IMR-90 (cell line): ENCODE measurements around the gene PRKAR1B. TPM values are rescaled to one million over a fixed set of nuclear protein-coding genes. Genes with fewer than 3 reads are reported as not detected.

Experiments used
- ATAC-seq: fragments of 200-7000 bp; cut with Tn5 transposase; 2 replicates; pipeline ENCODE4 v1.9.1; 2020; ENCODE audit warnings: low read depth, mild to moderate bottlenecking, moderate library complexity
- BruUV-seq: library from RNA; stranded (reverse); fragments of 400-500 nt; replicated peaks from 2 replicates; lab custom pipeline; 2021; lab: Mats Ljungman, UMichigan
- CTCF ChIA-PET: fragments of 300-600 bp; formaldehyde crosslinking; extraction: SDS; loops from one replicate; lab custom pipeline; 2021; ENCODE audit warnings: antibody characterized with exemption; lab: Yijun Ruan, JAX
- POLR2A ChIA-PET: fragments of 300-600 bp; sonication (Branson Sonifier 250); formaldehyde crosslinking; loops from one replicate; lab custom pipeline; 2022; ENCODE audit warnings: antibody characterized with exemption; ENCODE audit not compliant: unreplicated experiment; lab: Charles Lee
- DNase-seq: peaks from one replicate; pipeline ENCODE4 v3.0.0; 2013
- H2AFZ ChIP-seq: replicated peaks from 2 replicates; pipeline ENCODE3; 2013; ENCODE audit warnings: low read length, mild to moderate bottlenecking; ENCODE audit not compliant: poor library complexity
- H2AK5ac ChIP-seq: 2 replicates; pipeline ENCODE4 v1.6.1; 2013; ENCODE audit warnings: low read depth, low read length, inconsistent platforms
- H2AK9ac ChIP-seq: replicated peaks from 2 replicates; pipeline ENCODE3; 2013; ENCODE audit warnings: mild to moderate bottlenecking, low read depth, low read length, moderate library complexity; ENCODE audit not compliant: poor library complexity
- H2BK120ac ChIP-seq: 2 replicates; pipeline ENCODE4 v1.6.1; 2013; ENCODE audit warnings: low read depth, low read length, inconsistent platforms
- H2BK15ac ChIP-seq: 3 replicates; pipeline ENCODE4 v1.6.1; 2013; ENCODE audit warnings: low read depth, low read length, inconsistent platforms
- H2BK20ac ChIP-seq: 2 replicates; pipeline ENCODE4 v1.6.1; 2013; ENCODE audit warnings: low read depth, mild to moderate bottlenecking, inconsistent platforms, low read length, moderate library complexity
- H2BK5ac ChIP-seq: 2 replicates; pipeline ENCODE4 v1.6.1; 2013; ENCODE audit warnings: mild to moderate bottlenecking, low read depth, low read length, inconsistent platforms; ENCODE audit not compliant: poor library complexity, severe bottlenecking
- H3K14ac ChIP-seq: replicated peaks from 2 replicates; pipeline ENCODE4 v1.6.1; 2013; ENCODE audit warnings: low read depth, low read length, inconsistent platforms
- H3K18ac ChIP-seq: 2 replicates; pipeline ENCODE4 v1.6.1; 2013; ENCODE audit warnings: low read depth, low read length, control low read depth
- H3K23ac ChIP-seq: 2 replicates; pipeline ENCODE4 v1.6.1; 2013; ENCODE audit warnings: low read depth, low read length, inconsistent platforms
- H3K27ac ChIP-seq: 2 replicates; pipeline ENCODE4 v1.5.1; 2013; ENCODE audit warnings: mild to moderate bottlenecking, control low read depth, low read length; ENCODE audit not compliant: insufficient read depth
- H3K27me3 ChIP-seq: 2 replicates; pipeline ENCODE4 v1.6.1; 2013; ENCODE audit warnings: low read length; ENCODE audit not compliant: control insufficient read depth, insufficient read depth
- H3K36me3 ChIP-seq: 2 replicates; pipeline ENCODE4 v1.6.1; 2013; ENCODE audit warnings: low read length, mixed read lengths; ENCODE audit not compliant: control insufficient read depth, insufficient read depth
- H3K4ac ChIP-seq: 2 replicates; pipeline ENCODE4 v1.6.1; 2013; ENCODE audit warnings: low read depth, low read length, inconsistent platforms
- H3K4me1 ChIP-seq: 2 replicates; pipeline ENCODE4 v1.6.1; 2013; ENCODE audit warnings: low read length, mixed read lengths; ENCODE audit not compliant: control insufficient read depth, insufficient read depth
- H3K4me2 ChIP-seq: 2 replicates; pipeline ENCODE4 v1.6.1; 2013; ENCODE audit warnings: low read depth, mild to moderate bottlenecking, control low read depth, low read length, moderate library complexity
- H3K4me3 ChIP-seq: 2 replicates; pipeline ENCODE4 v1.5.1; 2013; ENCODE audit warnings: low read depth, mild to moderate bottlenecking, control low read depth, low read length, moderate library complexity; ENCODE audit not compliant: insufficient read depth
- H3K56ac ChIP-seq: 2 replicates; pipeline ENCODE4 v1.6.1; 2013; ENCODE audit warnings: low read length, inconsistent platforms; ENCODE audit not compliant: insufficient read depth; ENCODE audit errors: extremely low read depth
- H3K79me1 ChIP-seq, 2 experiments: 2 replicates each; pipeline ENCODE4 v1.6.1; 2013; ENCODE audit warnings: low read length in 2 of 2, inconsistent platforms in 1 of 2, low read depth in 1 of 2
- H3K9ac ChIP-seq: 2 replicates; pipeline ENCODE4 v1.6.1; 2013; ENCODE audit warnings: low read depth, low read length, control low read depth
- H3K9me1 ChIP-seq: 2 replicates; pipeline ENCODE4 v1.6.1; 2013; ENCODE audit warnings: low read length, inconsistent platforms; ENCODE audit not compliant: insufficient read depth
- H3K9me3 ChIP-seq: 2 replicates; pipeline ENCODE4 v1.6.1; 2013; ENCODE audit warnings: low read length; ENCODE audit not compliant: control insufficient read depth, insufficient read depth
- H4K20me1 ChIP-seq: 2 replicates; pipeline ENCODE4 v1.6.1; 2013; ENCODE audit warnings: low read length, inconsistent platforms; ENCODE audit not compliant: insufficient read depth
- H4K5ac ChIP-seq: 2 replicates; pipeline ENCODE4 v1.6.1; 2013; ENCODE audit warnings: mild to moderate bottlenecking, low read depth, low read length, control low read depth
- H4K8ac ChIP-seq, 2 experiments: 2 replicates each; pipeline ENCODE4 v1.6.1; 2013; ENCODE audit warnings: low read depth in 2 of 2, low read length in 2 of 2, control low read depth in 1 of 2, inconsistent platforms in 1 of 2
- H4K91ac ChIP-seq: 2 replicates; pipeline ENCODE4 v1.6.1; 2013; ENCODE audit warnings: low read depth, low read length, inconsistent platforms; ENCODE audit not compliant: insufficient read depth
- BHLHE40 ChIP-seq: fragments of 150-350 bp; IDR thresholded peaks from 2 replicates; pipeline ENCODE4 v1.6.1; 2016; ENCODE audit warnings: mild to moderate bottlenecking, low read depth, low read length
- CEBPB ChIP-seq: IDR thresholded peaks from 2 replicates; pipeline ENCODE4 v1.6.1; 2012; ENCODE audit warnings: low read depth, low read length, improper control_type of control experiment
- CHD1 ChIP-seq: IDR thresholded peaks from 2 replicates; pipeline ENCODE4 v1.6.1; 2012; ENCODE audit warnings: low read depth, low read length, improper control_type of control experiment
- CTCF ChIP-seq: conservative IDR thresholded peaks from 2 replicates; pipeline ENCODE4 v1.5.1; 2012; ENCODE audit warnings: mild to moderate bottlenecking, low read depth, low read length, improper control_type of control experiment
- ELK1 ChIP-seq: fragments of 150-350 bp; IDR thresholded peaks from 2 replicates; pipeline ENCODE4 v1.6.1; 2016; ENCODE audit warnings: low read depth, mild to moderate bottlenecking, low read length, moderate library complexity, borderline replicate concordance
- FOS ChIP-seq: fragments of 150-350 bp; IDR thresholded peaks from 2 replicates; pipeline ENCODE4 v1.6.1; 2016; ENCODE audit warnings: low read depth, low read length
- MAFK ChIP-seq: IDR thresholded peaks from 2 replicates; pipeline ENCODE4 v1.6.1; 2012; ENCODE audit warnings: low read depth, low read length, improper control_type of control experiment
- MAZ ChIP-seq: IDR thresholded peaks from 2 replicates; pipeline ENCODE4 v1.6.1; 2012; ENCODE audit warnings: low read depth, mild to moderate bottlenecking, low read length, improper control_type of control experiment, moderate library complexity, borderline replicate concordance
- MXI1 ChIP-seq: IDR thresholded peaks from 2 replicates; pipeline ENCODE4 v1.6.1; 2012; ENCODE audit warnings: low read depth, mild to moderate bottlenecking, low read length, moderate library complexity, borderline replicate concordance
- NFE2L2 ChIP-seq: fragments of 150-350 bp; IDR thresholded peaks from 2 replicates; pipeline ENCODE4 v1.6.1; 2016; ENCODE audit warnings: low read depth, mild to moderate bottlenecking, low read length
- POLR2A ChIP-seq: IDR thresholded peaks from 2 replicates; pipeline ENCODE4 v1.6.1; 2012; ENCODE audit warnings: mild to moderate bottlenecking, low read depth, low read length
- RAD21 ChIP-seq: IDR thresholded peaks from 2 replicates; pipeline ENCODE4 v1.6.1; 2012; ENCODE audit warnings: low read length, improper control_type of control experiment
- RCOR1 ChIP-seq: IDR thresholded peaks from 2 replicates; pipeline ENCODE4 v1.6.1; 2012; ENCODE audit warnings: mild to moderate bottlenecking, low read length, improper control_type of control experiment; ENCODE audit not compliant: insufficient replicate concordance
- RFX5 ChIP-seq: IDR thresholded peaks from 2 replicates; pipeline ENCODE4 v1.8.0; 2012; ENCODE audit warnings: low read depth, mild to moderate bottlenecking, low read length, moderate library complexity
- SMC3 ChIP-seq: fragments of 150-350 bp; IDR thresholded peaks from 2 replicates; pipeline ENCODE4 v1.6.1; 2016; ENCODE audit warnings: low read depth, mild to moderate bottlenecking, antibody characterized with exemption, low read length, moderate library complexity
- USF2 ChIP-seq: fragments of 150-350 bp; IDR thresholded peaks from 2 replicates; pipeline ENCODE4 v1.6.1; 2017; ENCODE audit warnings: mild to moderate bottlenecking, antibody characterized with exemption, low read length, low read depth
- WGBS, 2 experiments: methylation state at CpG; one replicate each; pipeline versions ENCODE4 v1.1.5 to v1.1.7; 2013; ENCODE audit warnings: missing lambda C conversion rate in 2 of 2; ENCODE audit not compliant: insufficient read length in 1 of 2; ENCODE audit errors: extremely low coverage in 2 of 2; 5-methylcytosine and 5-hydroxymethylcytosine counted together
- dilution Hi-C: fragments of 300-500 bp; cut with HindIII; formaldehyde crosslinking; loops from one replicate; pipeline ENCODE4 v1.14.3; 2018; ENCODE audit warnings: low sequenced_read_pairs; ENCODE audit not compliant: unreplicated experiment
- in situ Hi-C: fragments of 300-500 bp; cut with MboI; formaldehyde crosslinking; loops from 3 replicates; pipeline ENCODE4 v1.14.3; 2019; ENCODE audit warnings: low sequenced_read_pairs, inconsistent platforms, mixed read lengths
- intact Hi-C: fragments of 100-400 bp; cut with micrococcal nuclease; formaldehyde crosslinking; loops from 2 replicates; pipeline ENCODE4 v1.10.0; 2022
- polyA plus RNA-seq, 3 experiments: library from polyadenylated mRNA; depleted of rRNA; stranded (reverse); fragments of >200 nt; gene quantifications; 2 replicates each; pipeline ENCODE4 v1.2.3, GENCODE V29; 2012; ENCODE audit warnings: low replicate concordance in 1 of 3
- total RNA-seq: library from RNA; depleted of rRNA; stranded (reverse); fragments of >200 nt; gene quantifications from 2 replicates; pipeline ENCODE4 v1.2.3, GENCODE V29; 2012

PRKAR1B gene
- total and polyA plus RNA-seq, 2 of the 4 experiments (the other 2 are of a cell fraction) = 15.2 to 20.2 TPM

- no peak overlapping the region for H4K8ac ChIP-seq
- H2BK20ac ChIP-seq = no peak overlapping the region
- POLR2A ChIA-PET = no interaction called here
- 100% methylated on average over 3 of the region's 15 CpGs; no CpG with 5 or more reads in 1 of the 2 experiments for WGBS, 2 experiments
- H3K27me3 ChIP-seq = no peaks in the 10 kb centered on the region
- H3K9me1 ChIP-seq = peaks cover 7% of the 10 kb centered on the region; the same call in 1 of the 2 replicates
- no peak overlapping the region for H3K56ac ChIP-seq
- H3K79me1 ChIP-seq = peaks cover 14 to 30% of the 10 kb centered on the region in 2 experiments; a peak in 3 of 4 replicates
- H2BK5ac ChIP-seq = no peak overlapping the region
- CTCF ChIA-PET = no interaction called here
- H2BK120ac ChIP-seq = no peak overlapping the region
- no peak overlapping the region for H3K14ac ChIP-seq
- no peak overlapping the region for H4K91ac ChIP-seq
- DNase-seq (no peak), ATAC-seq (no peak)
- peaks cover 6% of the 10 kb centered on the region for H4K20me1 ChIP-seq
- no peak for TF ChIP-seq SMC3
- TF ChIP-seq RCOR1 = no peak
- TF ChIP-seq MXI1 = no peak
- TF ChIP-seq MAFK = no peak
- no peak for TF ChIP-seq RAD21
- no peak for TF ChIP-seq NFE2L2
- TF ChIP-seq CHD1 = no peak
- no peak for TF ChIP-seq POLR2A
- TF ChIP-seq BHLHE40 = no peak
- TF ChIP-seq CEBPB = no peak
- TF ChIP-seq RFX5 = no peak
- no peak for TF ChIP-seq MAZ
- no peak for TF ChIP-seq CTCF
- TF ChIP-seq USF2 = no peak
- TF ChIP-seq FOS = no peak
- no peak for TF ChIP-seq ELK1
- no TSS peak for BruUV-seq
- no peaks in the 10 kb centered on the region for H3K9me3 ChIP-seq
- no peak overlapping the region for H3K4me3 ChIP-seq
- H2AK9ac ChIP-seq = no peak overlapping the region
- H3K4me2 ChIP-seq = no peak overlapping the region
- H4K5ac ChIP-seq = no peak overlapping the region
- no peaks in the 10 kb centered on the region for H3K4me1 ChIP-seq
- in situ Hi-C loops = no loop called here
- H2AK5ac ChIP-seq = no peak overlapping the region
- H3K23ac ChIP-seq = no peak overlapping the region
- no peak overlapping the region for H3K4ac ChIP-seq
- intact Hi-C loops = no loop called here
- dilution Hi-C loops = no loop called here
- H3K9ac ChIP-seq = no peak overlapping the region
- H3K36me3 ChIP-seq = peaks cover 30% of the 10 kb centered on the region
- no peak overlapping the region for H2BK15ac ChIP-seq
- H3K18ac ChIP-seq = no peak overlapping the region
- no peak overlapping the region for H2AFZ ChIP-seq
- H3K27ac ChIP-seq = no peak overlapping the region
Observed at GRCh38 chr7:751826-752225, 24.7 kb upstream of the PRKAR1B start.
